ENCODE results near the gene DSCAML1.
"Not testable (repeated sequence)": the region's sequence is repeated elsewhere in the genome, so short reads cannot be mapped to it uniquely, and the experiment has no call there.

DSCAML1 gene

DNA sequence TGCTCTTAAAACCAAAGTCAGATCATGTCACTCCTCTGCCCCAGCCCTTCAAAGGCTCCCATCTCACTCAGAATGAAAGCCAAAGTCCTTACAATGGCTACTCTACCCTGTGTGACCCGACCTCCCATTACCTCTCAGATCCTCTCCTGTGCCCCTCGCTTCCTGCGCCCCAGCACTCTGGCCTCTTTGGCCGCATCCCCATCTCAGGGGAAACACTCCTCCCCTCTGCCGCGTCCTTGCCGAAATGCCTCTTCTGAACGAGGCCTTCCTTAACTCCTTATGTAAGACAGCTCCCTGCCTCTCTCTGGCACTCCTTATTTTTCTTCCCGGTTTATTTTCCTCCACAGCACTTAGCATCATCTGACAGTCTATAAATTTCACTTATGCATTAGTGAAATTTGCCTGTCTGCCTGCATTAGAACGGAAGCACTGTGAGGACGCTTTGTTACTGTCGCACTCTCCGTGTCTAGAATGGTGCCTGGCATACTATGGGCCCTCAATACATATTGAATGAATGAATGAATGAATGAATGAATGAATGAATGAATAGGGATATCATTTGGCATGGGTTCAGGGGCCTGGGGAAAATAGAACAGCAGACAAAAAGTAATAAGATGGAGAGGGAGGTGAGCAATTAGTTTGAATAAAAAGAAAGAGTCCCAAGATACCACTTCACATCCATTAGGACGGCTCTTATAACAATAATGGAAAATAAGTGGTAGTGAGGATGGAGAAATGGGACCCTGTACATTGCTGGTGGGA is 331.6 kb downstream of the DSCAML1 start:
- no peak for DNase-seq (ENCODE audit: low spot score)

DNA sequence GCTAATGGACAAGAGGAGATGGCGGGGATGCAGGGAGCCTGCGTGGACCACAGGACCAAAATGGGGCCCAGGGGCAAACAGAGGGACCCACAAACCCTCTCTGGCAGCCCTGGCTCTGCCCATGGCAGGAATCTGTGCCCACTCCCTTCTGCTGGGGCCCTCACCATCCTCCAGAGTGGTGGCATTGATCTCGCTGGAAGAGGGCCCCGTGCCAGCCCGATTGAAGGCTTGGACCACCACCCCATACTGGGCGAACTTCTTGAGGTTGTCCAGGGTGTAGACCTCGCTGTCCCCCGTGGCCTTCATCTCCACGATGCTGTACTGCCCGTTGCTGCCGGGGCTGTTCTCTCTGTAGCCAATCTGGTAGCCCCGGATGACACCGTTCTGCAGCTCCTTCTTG is 332.2 kb downstream of the DSCAML1 start:
- no peak for DNase-seq (ENCODE audit: low spot score)

DNA sequence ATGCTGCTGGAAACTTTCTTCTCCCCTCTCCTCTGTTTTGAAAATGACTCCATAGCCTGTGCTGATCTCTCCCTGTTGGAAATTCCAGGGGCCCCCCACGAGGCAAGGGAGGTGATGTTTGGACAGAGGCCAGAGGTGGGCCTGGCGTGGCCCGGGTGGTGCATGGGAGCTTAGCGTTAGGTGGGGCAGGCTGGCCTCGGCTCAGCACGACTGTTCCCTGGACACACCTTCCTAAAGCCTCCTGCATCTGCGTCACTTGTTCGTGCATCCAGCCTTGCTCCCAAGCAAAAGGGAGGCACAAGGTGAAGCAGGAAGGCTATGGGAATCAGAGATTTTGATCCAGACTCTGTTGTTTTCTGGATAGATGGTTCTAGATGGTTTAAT is 334.2 kb downstream of the DSCAML1 start:
- no peak for DNase-seq (ENCODE audit: low spot score)

DNA sequence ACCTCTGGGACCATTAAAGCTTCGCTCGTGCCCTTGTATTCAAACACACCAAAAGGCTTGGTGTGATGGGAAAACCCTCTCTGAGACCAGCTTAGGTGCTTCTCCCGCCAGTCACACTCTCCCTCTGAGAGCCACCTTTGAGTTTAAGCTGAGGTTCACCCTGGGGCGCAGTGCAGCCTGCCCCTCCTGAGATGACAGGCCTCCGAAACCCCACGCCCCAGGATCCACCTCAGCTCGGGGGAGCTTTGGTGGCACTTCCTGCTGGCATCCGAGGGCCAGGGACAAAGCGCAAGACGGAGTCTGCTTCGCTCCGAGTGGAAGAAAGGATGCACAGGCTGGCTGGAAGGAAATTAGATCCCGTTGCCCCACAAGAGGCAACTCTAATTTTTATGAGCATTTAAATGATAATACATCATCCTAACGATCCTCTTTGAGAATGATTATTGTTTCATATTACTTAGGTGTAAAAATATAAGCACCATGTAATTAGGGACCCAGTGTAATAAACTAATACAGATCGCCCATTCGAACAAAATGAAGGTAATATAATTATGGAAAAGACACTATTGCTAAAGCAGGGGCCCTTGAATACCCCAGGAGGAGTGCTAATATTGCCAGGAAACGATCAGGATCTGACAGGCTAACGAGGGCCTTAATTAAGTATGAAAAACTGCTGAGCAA is 334.7 kb downstream of the DSCAML1 start:
- no peak for DNase-seq (ENCODE audit: low spot score)

DNA sequence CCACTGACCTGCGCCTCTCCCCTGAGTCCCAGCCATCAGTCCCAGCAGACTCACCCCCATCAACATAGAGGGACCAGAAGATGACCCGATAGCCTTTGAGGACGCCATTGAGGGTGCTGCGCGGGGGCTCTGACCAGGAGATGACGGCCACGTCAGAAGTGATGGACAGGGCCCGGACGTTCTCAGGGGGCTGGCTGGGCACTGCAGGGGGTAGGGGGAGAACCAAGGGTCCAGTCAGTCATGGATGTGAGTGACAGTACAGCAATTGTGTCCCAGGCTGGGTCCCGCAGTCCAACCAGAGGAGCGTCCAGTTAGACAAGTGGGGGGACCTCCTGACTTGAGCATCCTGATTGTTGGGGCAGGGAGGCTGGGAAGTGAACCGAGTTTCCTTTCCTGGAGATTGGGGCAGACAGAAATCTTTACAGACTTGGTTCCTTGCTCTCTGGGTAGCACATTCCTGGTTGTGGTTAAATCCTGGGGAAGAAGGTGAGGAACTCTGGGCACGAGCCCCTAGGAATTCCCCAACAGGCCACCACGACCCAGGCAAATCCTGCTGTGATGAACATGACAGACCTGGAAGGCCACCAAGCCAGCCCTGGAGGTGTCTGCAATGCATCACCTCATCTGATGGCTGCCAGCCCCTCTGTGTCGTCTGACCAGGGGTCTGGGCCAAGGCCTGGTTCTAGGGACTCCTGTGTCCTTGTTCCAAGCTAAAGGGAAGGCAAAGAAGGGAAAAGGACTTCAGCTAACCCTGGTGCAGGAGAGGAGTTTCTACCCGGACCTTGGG is 335.4 kb downstream of the DSCAML1 start:
- DNase-seq (ENCODE audit: low spot score), result no peak

DNA sequence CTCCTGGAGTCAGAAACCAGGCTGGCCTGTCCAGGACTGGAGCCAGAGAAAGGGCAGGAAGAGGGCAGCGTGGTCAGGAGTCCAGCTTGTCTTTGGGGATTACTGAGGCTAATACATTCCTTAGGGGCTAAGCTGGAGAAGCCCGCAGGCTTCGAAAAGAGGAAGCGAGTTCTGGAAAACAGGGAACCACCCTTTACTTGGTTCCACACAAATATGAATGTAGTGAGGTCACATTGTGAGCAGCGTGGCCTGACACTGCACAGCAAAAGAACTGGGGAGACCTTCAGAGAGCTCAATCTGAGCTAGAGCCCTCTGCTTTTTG is 337.1 kb downstream of the DSCAML1 start:
- no peak for DNase-seq (ENCODE audit: low spot score)

DNA sequence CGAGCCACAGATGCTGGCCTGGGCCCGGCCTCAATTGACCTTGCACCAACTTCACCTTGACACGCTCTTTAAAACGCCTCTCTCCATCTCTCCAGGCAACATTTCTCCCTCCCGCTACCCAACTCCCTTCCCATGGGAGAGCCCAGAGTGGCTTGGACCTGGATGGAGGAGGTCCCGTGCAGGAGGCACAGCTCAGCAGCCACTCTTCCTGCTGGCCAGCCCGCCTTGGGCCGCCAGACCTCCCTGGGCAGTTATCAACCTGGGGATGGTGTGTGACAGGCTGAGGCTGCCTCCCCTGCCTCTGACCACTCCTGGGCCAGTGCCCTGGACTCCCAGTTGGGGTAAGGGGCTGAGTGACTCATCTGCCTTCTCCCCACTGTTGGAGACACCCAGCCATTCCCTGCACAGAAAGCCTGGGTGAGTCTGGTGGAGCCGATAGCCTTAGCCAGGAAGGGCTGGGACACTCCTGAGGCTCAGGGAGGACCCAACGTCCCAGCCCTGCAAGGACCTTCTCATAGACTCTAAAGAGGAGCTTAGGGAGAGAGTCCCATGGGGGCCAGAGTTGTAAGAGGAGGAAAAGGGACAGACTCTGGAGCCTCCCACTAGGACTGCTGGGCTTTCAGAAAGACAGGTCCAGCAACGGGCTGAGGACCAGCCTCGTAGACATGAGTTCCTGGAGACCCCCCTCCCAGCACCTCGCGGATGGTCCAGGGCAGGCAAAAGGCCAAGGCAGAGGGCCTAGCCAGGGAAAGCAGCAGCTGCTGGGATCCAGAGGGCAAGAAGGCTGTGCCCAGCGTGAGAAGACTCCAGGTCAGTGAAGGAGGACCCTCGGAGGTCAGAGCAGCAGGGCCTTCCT is 337.7 kb downstream of the DSCAML1 start:
- no peak for DNase-seq (ENCODE audit: low spot score)

DNA sequence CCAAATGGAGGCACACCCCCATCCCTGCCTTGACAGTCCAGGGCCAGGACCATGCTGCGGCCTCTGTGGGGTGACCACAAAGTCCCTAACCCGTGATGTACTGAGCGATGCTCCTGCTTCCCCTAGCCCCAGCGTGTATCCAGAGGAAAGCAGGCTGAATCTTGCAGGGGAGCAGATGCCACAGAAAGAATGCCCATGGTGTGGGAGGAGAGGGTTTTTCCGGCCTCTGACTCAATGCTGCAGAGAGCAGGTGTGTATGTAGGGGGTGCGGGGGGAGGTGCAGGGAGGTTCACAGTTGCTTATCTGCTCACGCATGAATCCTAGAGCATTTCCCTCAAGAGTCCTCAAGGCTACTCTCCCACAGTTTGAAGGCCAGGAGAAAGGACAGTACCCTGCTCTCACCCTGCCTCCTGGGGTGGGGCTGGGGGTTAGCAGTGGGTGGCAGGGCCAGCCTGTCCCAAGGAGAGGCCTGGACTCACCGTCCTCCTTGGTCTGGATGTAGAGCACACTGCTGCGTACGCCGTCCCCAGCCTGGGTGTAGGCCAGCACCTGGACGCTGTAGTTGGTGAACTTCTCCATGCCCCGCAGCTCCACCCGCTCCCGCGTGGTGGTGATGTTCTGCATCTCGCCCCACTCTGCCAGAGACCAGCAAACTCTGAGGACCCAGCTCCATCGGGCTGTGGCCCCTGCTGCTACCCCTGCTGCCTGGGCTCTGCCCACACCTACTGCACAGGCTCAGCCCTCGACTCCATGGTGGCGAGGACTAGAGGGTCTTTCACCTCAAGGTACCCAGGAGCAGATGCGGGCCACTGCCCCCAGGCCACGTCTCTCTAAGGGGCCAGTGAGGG is 338.5 kb downstream of the DSCAML1 start:
- no peak for DNase-seq (ENCODE audit: low spot score)

DNA sequence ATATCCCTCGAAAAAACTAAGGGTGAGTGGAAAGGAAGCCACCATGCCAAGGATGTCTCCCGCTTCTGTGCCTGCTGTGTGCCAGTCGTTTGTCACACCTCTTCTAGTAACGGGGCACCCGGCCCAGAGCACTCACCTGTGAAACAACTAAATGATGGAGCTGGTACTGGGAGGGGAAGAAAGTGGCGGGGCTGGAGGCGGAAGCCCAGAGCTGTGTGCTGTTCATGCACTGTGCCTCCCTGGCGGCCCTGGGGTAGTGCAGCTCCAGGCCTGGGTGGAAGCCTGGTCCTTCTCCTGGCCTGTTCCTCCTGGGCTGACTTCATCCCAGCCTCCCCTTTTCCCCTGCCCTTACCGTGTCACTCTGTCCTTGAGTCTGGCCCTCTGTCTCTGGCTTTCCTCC is 339.2 kb downstream of the DSCAML1 start:
- no peak for DNase-seq (ENCODE audit: low spot score)

DNA sequence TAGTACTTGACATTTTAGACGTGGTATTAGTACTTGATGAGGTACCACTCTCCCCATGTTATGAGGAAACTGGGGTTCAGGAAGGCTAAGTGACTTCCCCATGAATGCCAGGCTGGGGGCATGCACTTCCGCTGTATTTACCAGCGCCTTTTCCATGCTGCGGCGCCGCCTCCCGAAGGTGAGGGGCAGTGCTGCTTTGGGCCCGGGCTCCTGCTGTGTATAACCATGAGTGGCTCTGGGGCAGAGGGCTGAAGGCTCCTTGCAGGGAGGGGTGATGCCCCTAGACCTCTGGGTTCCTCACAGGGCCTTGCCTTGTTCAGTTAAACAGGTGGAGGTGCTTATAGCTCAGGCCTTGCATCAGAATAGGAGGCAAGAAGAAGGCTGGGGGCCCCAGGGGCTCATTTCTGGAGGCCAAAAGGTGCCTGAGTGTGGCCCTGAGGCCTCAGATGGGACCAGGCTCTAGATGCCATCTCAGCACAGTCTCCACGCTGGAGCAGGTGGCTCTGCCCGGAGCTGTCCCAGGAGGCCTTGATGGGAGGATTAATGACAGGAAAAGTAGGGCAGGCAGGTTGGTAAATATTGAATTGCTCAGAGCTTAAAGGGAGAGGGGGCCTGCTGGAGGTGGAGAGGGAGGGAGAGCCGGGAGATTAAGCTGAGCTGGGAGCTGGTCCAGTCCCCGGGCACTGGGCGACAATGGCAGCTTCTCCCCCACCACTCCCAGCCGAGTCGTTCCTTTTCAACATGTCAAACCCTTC is 339.8 kb downstream of the DSCAML1 start:
- no peak for DNase-seq (ENCODE audit: low spot score)

DNA sequence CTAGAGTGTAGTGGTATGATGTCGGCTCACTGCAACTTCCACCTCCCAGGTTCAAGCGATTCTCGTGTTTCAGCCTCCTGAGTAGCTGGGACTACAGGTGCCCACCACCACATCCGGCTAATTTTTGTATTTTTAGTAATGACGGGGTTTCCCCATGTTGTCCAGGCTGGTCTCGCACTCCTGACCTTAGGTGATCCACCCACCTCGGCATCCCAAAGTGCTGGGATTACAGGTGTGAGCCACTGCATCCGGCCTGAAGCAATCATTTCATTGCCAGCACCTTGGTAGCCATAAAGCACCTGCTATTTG is 340.3 kb downstream of the DSCAML1 start:
- DNase-seq (ENCODE audit: low spot score), result not testable (repeated sequence)

DNA sequence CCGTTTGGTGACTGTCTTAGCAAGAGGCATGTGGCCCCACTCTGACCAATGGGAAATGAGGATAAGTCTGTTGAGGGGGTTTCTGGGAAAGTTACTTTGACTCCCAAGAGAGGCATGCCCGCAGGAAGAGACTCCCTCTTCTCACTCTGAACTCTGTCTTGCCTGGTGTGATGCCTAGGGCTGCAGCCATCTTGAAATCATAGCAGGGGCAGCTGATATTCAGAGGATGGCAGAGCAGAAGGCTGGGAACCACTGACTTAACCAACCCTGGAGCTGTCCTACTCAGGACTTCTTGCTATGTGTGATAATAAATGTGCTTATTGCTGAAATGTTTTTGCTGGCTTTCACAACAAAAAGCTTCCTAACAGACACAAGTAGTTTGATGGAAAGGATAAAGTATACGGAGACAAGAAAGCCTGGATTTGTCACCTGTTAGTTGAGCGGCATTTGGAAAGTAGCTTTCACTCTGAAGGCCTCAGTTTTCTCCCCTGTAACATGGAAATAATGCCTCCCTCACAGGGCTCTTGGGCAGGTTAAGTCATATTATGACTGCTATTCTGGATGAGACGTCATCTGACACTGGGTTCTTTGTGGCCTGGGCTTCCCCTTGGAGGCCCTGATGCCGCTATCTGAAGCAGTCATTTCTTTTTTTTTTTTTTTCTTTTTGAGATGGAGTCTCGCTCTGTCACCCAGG is 340.8 kb downstream of the DSCAML1 start:
- DNase-seq (ENCODE audit: low spot score), result no peak

DNA sequence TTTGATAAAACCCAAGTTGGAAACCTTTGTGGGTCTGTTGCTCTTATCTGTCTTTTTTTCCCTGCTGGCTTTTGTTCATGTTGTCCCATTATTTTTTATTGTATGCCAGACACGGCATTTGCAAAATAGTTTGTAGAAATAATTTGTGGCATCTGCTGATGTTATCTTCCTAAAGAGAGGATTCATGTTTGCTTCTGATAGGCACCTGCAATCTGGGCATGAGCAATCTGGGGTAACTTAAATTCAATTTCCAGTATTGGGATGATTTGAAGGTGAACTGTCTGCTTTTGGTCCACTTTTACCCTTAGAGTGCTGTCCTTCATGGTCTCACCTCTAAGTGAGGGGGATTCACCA is 342.5 kb downstream of the DSCAML1 start:
- DNase-seq (ENCODE audit: low spot score), result no peak

DNA sequence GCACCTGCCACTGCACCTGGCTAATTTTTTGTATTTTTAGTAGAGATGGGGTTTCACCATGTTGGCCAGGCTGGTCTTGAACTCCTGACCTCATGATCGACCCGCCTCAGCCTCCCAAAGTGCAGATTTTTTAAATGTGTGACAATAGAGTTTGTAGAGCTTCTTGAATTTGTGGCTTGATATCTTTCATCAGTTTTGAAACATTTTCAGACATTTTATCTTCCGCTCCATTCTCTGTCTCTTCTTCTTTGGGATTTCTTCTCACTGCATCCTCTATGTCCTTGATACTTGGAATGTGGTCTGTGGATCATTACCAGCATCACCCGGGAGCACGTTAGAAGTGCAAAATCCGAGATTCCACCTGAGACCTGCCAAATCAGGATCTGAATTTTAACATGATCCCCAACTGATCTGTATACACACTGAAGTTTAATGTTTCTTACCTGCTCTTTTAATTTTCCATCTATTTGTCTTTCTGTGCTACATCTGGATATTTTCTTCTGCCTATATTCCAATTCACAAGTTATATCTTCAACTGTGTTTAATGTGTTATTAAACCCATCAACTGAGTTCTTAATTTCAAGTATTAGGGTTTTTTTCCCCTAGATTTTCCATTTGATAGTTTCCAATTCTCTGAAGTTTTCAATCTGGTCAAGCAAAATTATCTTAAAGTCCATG is 343.0 kb downstream of the DSCAML1 start:
- no peak for DNase-seq (ENCODE audit: low spot score)

DNA sequence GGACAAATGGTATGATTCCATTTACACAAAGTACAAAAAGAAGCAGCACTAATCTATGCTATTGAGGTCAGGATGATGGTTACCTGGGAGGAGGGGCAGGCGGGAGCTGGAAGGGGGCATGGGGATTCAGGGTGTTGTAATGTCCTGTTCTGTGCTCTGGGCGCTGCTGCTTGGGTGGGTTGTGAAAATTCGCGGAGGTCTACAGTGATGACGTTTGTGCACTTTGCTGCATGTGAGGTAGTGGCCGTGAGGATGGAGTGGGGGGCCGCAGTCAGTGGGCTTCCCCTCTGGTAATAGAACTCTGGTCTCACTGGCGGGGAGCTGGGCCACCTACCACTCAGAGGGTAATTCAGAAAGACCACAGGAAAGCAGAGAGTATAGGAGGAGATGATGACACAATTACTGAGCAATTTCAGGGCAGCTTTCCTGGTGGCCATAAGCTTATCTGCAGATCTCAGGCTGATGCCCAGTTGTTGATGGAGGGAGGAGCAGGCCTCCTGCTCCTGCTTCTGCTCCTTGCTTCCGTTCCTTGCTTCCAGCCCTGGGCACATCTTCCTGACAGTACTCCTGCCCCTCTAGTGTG is 347.8 kb downstream of the DSCAML1 start:
- no peak for DNase-seq (ENCODE audit: low spot score)

DNA sequence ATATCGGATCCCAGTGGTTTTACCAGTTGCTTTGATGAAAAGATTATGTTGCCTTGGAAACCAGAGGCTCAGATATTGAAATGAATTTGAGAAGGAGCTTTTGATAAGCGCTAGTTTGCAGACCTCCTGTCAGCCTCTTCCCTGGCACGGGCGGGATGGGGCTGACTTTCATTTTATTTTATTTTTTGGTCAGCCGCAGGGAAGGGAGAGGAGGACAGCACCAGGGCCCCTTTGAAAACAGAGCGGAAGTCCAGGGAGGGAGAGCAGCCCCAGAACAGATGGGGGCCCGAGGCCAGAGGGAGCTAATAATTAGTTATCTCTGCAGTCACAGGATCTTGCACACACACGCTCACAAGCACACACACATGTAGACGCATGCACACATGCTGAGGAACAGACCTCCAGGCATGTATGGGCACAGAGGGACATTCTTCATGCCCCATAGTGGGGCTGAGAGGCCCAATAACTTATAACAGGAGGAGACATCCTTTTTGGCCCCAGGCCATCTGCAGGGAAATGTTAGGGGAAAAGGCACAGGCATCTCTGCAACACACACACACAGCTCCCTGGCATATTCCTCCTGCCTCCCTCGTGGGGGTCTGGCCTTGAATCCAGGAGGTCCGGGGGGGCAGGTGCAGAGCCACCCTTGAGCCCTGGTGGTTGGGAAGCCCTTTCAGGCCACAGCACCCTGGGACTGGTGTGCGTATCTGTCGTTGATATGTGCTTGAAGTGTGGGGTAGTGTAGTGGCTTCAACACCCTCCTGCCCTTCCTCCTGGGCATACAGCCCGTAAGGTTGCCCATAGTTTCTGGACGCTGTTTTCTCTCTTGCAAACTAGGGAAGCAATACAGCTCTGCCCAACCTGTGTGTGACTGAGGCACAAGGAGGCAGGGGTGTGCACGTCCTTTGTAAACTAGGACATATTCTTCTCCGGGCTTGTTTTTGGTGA is 352.0 kb downstream of the DSCAML1 start:
- no peak for DNase-seq (ENCODE audit: low spot score)

DNA sequence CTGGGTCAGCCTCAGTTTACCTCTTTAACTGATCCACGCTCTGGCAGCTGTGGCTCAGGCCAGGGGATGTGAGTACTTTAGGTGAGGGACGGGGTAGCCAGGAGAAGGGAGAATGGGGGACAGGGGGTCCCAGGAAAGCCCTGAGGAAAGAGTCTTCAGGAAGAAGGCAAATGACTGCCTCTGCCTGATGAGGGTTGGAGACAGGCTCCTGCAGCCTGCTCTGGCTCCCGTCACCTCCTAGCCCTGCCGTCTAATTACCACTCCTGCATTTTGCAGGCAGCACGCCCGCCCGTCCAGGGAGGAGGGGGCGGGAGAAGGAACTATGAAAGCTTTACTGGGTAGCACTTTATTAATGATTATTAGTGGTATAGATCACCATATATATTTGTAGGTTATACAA is 352.8 kb downstream of the DSCAML1 start:
- DNase-seq (ENCODE audit: low spot score), result no peak

All from HuH-7 (cell line).